Stimulated activated CD4-positive, alpha-beta T cell treated with anti-CD3 and anti-CD28 coated beads, Interleukin-2, amount 100 ng/mL, for 4 hours (primary cell): ENCODE data around the gene TMEM144.

Source experiments
- DNase-seq: peaks from one replicate; pipeline ENCODE4 v3.0.0-alpha.2; 2020; ENCODE audit warnings: low read depth

Gene TMEM144

GRCh38 chr4:158300012-158300411 is 89.7 kb downstream of the TMEM144 start:
- no peak for DNase-seq

- no peak for DNase-seq
Measured at GRCh38 chr4:158302076-158302866, 92.0 kb downstream of the TMEM144 start.

GRCh38 chr4:158304694-158305093 is 94.4 kb downstream of the TMEM144 start:
- no peak for DNase-seq
